Psoas muscle (tissue), 8 donors: Measurements from ENCODE around the gene MXI1. TPM values are rescaled to one million over a fixed set of nuclear protein-coding genes. Genes with fewer than 3 reads are reported as not detected.

Experiments
- ATAC-seq, 4 donors: fragments of 200-7000 bp; cut with Tn5 transposase; one replicate each; pipeline ENCODE4 v1.9.1; 2020; ENCODE audit warnings: moderate library complexity in 3 of 4, mild to moderate bottlenecking in 2 of 4
- DNase-seq, 2 donors: peaks; one replicate each; pipeline ENCODE4 v3.0.0-alpha.2; 2020
- H3K27ac ChIP-seq: fragments of 200-600 bp; one replicate; pipeline ENCODE4 v1.8.0; 2022
- H3K27me3 ChIP-seq, 3 donors: fragments of 200-600 bp in 1 of 3; one replicate each; pipeline versions ENCODE4 v1.6.1 to v1.8.0; 2013 to 2022; ENCODE audit warnings: low read length in 2 of 3, mild to moderate bottlenecking in 2 of 3, moderate library complexity in 1 of 3; ENCODE audit not compliant: insufficient read depth in 3 of 3
- H3K36me3 ChIP-seq, 2 donors: fragments of 200-600 bp in 1 of 2; one replicate each; pipeline versions ENCODE4 v1.6.1 to v1.8.0; 2013 to 2022; ENCODE audit warnings: low read depth in 1 of 2, mild to moderate bottlenecking in 1 of 2, moderate library complexity in 1 of 2; ENCODE audit not compliant: insufficient read depth in 1 of 2
- H3K4me1 ChIP-seq: fragments of 200-600 bp; one replicate; pipeline ENCODE4 v1.8.0; 2022
- H3K4me3 ChIP-seq: fragments of 200-600 bp; one replicate; pipeline ENCODE4 v1.8.0; 2022; ENCODE audit warnings: mild to moderate bottlenecking
- H3K9me3 ChIP-seq: fragments of 200-600 bp; one replicate; pipeline ENCODE4 v1.8.0; 2022
- CTCF ChIP-seq: fragments of 200-600 bp; IDR thresholded peaks from one replicate; pipeline ENCODE4 v1.8.0; 2022; ENCODE audit warnings: antibody characterized with exemption
- WGBS, 3 donors: extraction: QIAGEN DNeasy Blood & Tissue Kit; methylation state at CpG; one replicate each; pipeline versions ENCODE4 v1.1.6 to v1.1.7; 2013; 5-methylcytosine and 5-hydroxymethylcytosine counted together
- intact Hi-C, 2 donors: fragments of 100-400 bp; cut with DNase I; formaldehyde crosslinking; loops; one replicate each; pipeline versions ENCODE4 v1.11.0 to v1.14.2; 2022
- polyA plus RNA-seq, 3 donors: library from polyadenylated mRNA; stranded (reverse); fragments of 200-250 nt; gene quantifications; one replicate each; pipeline ENCODE4 v1.2.3, GENCODE V29; 2013
- total RNA-seq, 4 donors: library from RNA; stranded (reverse); fragmentation: NEBNext Ultra II Directional in 2 of 4; extraction: Animal tissue kit (Norgen Biotek cat#: 25700) in 2 of 4; gene quantifications; one replicate each; pipeline versions ENCODE4 v1.2.1 to v1.2.4, GENCODE V29; 2021 to 2023
- donor health status: healthy with polysubstance abuse.
- donor health status: DM: no; HTN: no; CAD: no; lungs with moderate emphysema.
- donor health status: Bipolar disorder and iron deficiency.
- donor health status: healthy.
- donor health status: DM: yes; HTN: yes; CAD: no.
- donor health status: DM: no; HTN: no; CAD: no.
- donor health status: DM: no; HTN: no; CAD: no.
- donor health status: DM: yes; HTN: yes; CAD: no.

MXI1 gene
- total and polyA plus RNA-seq, 7 donors: 5.5 to 50.3 (median 33.3) TPM

- WGBS, 3 donors: 79 to 87% (median 85%) methylated on average over 6 of the region's 6 CpGs
- H3K27ac ChIP-seq: no peak overlapping the region
- H3K4me1 ChIP-seq: no peaks in the 10 kb centered on the region
- TF ChIP-seq CTCF: no peak
- ATAC-seq (no peak), DNase-seq (no peak)
- no peak overlapping the region for H3K4me3 ChIP-seq
- peaks cover 0 to 3% (median 0%) of the 10 kb centered on the region in 3 donors for H3K27me3 ChIP-seq
- intact Hi-C loops: no loop called here
- H3K9me3 ChIP-seq: no peaks in the 10 kb centered on the region
- no peaks in the 10 kb centered on the region for H3K36me3 ChIP-seq
These were observed 114.6 kb downstream of the MXI1 start for GRCh38 chr10:110321869-110322620.

GRCh38 chr10:110323503-110323902 lies 116.1 kb downstream of the MXI1 start:
- ATAC-seq (no peak), DNase-seq (no peak)
- no peaks in the 10 kb centered on the region for H3K4me1 ChIP-seq
- H3K27ac ChIP-seq: no peak overlapping the region
- peaks cover 0 to 3% (median 0%) of the 10 kb centered on the region in 3 donors for H3K27me3 ChIP-seq
- H3K36me3 ChIP-seq: no peaks in the 10 kb centered on the region
- intact Hi-C loops: no loop called here
- H3K4me3 ChIP-seq: no peak overlapping the region
- TF ChIP-seq CTCF: no peak
- H3K9me3 ChIP-seq: no peaks in the 10 kb centered on the region
- 74 to 87% (median 83%) methylated on average over 2 of the region's 2 CpGs for WGBS, 3 donors

GRCh38 chr10:110324201-110324804 lies 116.9 kb downstream of the MXI1 start:
- no peak for ATAC-seq
- WGBS, 3 donors: 73 to 85% (median 74%) methylated on average over 5 of the region's 5 CpGs
- Histone ChIP-seq H3K27ac (no peak overlapping the region), H3K4me1 (no peaks in the 10 kb centered on the region), H3K36me3 (no peaks in the 10 kb centered on the region), H3K27me3 (peaks cover 0 to 3% (median 0%) of the 10 kb centered on the region in 3 donors), H3K9me3 (no peaks in the 10 kb centered on the region), H3K4me3 (no peak overlapping the region)
- DNase-seq: no peak
- intact Hi-C loops: no loop called here
- no peak for TF ChIP-seq CTCF

- DNase-seq (no peak), ATAC-seq (no peak)
- H3K27me3 ChIP-seq: peaks cover 0 to 3% (median 0%) of the 10 kb centered on the region in 3 donors
- no peak for TF ChIP-seq CTCF
- 57 to 66% (median 64%) methylated on average over 3 of the region's 3 CpGs for WGBS, 3 donors
- H3K36me3 ChIP-seq: no peaks in the 10 kb centered on the region
- no peaks in the 10 kb centered on the region for H3K4me1 ChIP-seq
- H3K9me3 ChIP-seq: no peaks in the 10 kb centered on the region
- intact Hi-C loops: no loop called here
- no peak overlapping the region for H3K27ac ChIP-seq
- H3K4me3 ChIP-seq: no peak overlapping the region
These were observed 117.4 kb downstream of the MXI1 start for GRCh38 chr10:110324805-110325280.
